DND-41 (cell line): ENCODE measurements around the gene NTSR1.

Source experiments
- CTCF ChIP-seq: IDR thresholded peaks from 2 replicates; pipeline ENCODE4 v1.5.1; 2012; ENCODE audit warnings: borderline replicate concordance, low read length, moderate library complexity, mild to moderate bottlenecking; ENCODE audit not compliant: poor library complexity, severe bottlenecking; ENCODE audit errors: extremely low read depth
- EZH2 ChIP-seq: IDR thresholded peaks from 3 replicates; pipeline ENCODE4 v1.6.1; 2012; ENCODE audit warnings: borderline replicate concordance, low read depth, mild to moderate bottlenecking, moderate library complexity, low read length, inconsistent platforms; ENCODE audit not compliant: severe bottlenecking

DNA sequence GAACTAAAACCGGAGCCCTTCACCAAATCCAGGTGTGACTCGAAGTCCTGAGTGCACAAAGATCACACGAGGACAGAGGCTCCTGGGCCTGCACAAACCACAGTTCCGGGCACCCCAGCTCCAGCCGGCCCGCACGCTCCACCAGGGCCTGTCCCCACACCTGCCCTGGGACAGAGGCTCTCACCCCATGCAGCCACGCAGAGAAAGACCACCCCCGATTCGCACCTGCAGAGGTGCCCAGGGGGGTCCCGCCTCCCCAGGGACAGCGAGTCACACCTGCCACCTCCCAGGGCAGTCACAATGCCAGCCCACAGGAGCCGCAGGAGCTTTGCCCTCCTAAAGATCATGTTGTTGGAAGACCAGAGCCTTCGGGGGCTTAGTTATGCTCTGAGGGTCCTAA lies 62.3 kb downstream of the NTSR1 start:
- no peak for TF ChIP-seq CTCF
- no peak for TF ChIP-seq EZH2
